HuH-7 (cell line): Measurements from ENCODE around the gene EXO5.
A peak's percentile ranks its signal among the peaks of the same experiment; 100 is the strongest.
"Not testable (repeated sequence)": the region's sequence is repeated elsewhere in the genome, so short reads cannot be mapped to it uniquely, and the experiment has no call there.

ENCODE experiments used
- DNase-seq: peaks from one replicate; pipeline ENCODE4 v3.0.0; 2011; ENCODE audit warnings: low spot score

EXO5 gene

GRCh38 chr1:40508375-40509341 is at the start of gene EXO5:
EXO5 (plus strand) TSS chr1:40508767; CDS start chr1:40514545, 5,778 bp downstream.
- peak; percentile 73 for DNase-seq

- no peak for DNase-seq
Measured at GRCh38 chr1:40462956-40463590, 45.5 kb upstream of the EXO5 start.

- no peak for DNase-seq
Measured at GRCh38 chr1:40469327-40469726, 39.2 kb upstream of the EXO5 start.

GRCh38 chr1:40475268-40475667 is 33.3 kb upstream of the EXO5 start:
- no peak for DNase-seq

GRCh38 chr1:40476924-40477677 is 31.5 kb upstream of the EXO5 start, which contains the start of gene ZFP69:
ZFP69 (plus strand) TSS chr1:40477290; CDS start chr1:40479362, 2,072 bp downstream.
- peak; percentile 85 for DNase-seq

- DNase-seq = peak; percentile 22
Measured at GRCh38 chr1:40477678-40478053, 30.9 kb upstream of the EXO5 start.

GRCh38 chr1:40478276-40478675 is 30.3 kb upstream of the EXO5 start:
- DNase-seq = no peak

- no peak for DNase-seq
Measured at GRCh38 chr1:40479156-40479555, 29.4 kb upstream of the EXO5 start.

- DNase-seq = no peak
Measured at GRCh38 chr1:40495315-40495903, 13.2 kb upstream of the EXO5 start.

GRCh38 chr1:40502651-40503050 is 5.9 kb upstream of the EXO5 start:
- DNase-seq = not testable (repeated sequence)

- no peak for DNase-seq
Measured at GRCh38 chr1:40507973-40508372, 594 bp upstream of the EXO5 start.

GRCh38 chr1:40519517-40519916 is 10.9 kb downstream of the EXO5 start:
- DNase-seq = no peak

GRCh38 chr1:40530735-40531380 is 22.3 kb downstream of the EXO5 start:
- no peak for DNase-seq

- peak; percentile 85 for DNase-seq
Measured at GRCh38 chr1:40531381-40532061, 23.0 kb downstream of the EXO5 start, which contains the start of gene ZNF684. ZNF684 (plus strand) TSS chr1:40531637; CDS start chr1:40533167, 1,530 bp downstream.

GRCh38 chr1:40532062-40532389 is 23.5 kb downstream of the EXO5 start:
- no peak for DNase-seq

- DNase-seq = peak; percentile 47
Measured at GRCh38 chr1:40532844-40533424, 24.4 kb downstream of the EXO5 start.

GRCh38 chr1:40534589-40534988 is 26.0 kb downstream of the EXO5 start:
- DNase-seq = no peak

GRCh38 chr1:40535732-40536131 is 27.2 kb downstream of the EXO5 start:
- DNase-seq = no peak

- no peak for DNase-seq
Measured at GRCh38 chr1:40539338-40539737, 30.8 kb downstream of the EXO5 start.

- no peak for DNase-seq
Measured at GRCh38 chr1:40546957-40547356, 38.4 kb downstream of the EXO5 start.

GRCh38 chr1:40553017-40553416 is 44.5 kb downstream of the EXO5 start:
- no peak for DNase-seq
